Suprapubic skin (tissue), 4 donors: ENCODE results near the gene PTPRN2. TPM values are rescaled to one million over a fixed set of nuclear protein-coding genes. Genes with fewer than 3 reads are reported as not detected.

Source experiments
- DNase-seq, 2 donors: peaks; one replicate each; pipeline ENCODE4 v3.0.0-alpha.2; 2019; ENCODE audit warnings: low spot score in 2 of 2
- H3K27ac ChIP-seq: fragments of 200-600 bp; sonication (generic); one replicate; pipeline ENCODE4 v1.5.1; 2019
- H3K27me3 ChIP-seq: fragments of 200-600 bp; sonication (generic); one replicate; pipeline ENCODE4 v1.5.1; 2019
- H3K36me3 ChIP-seq: fragments of 200-600 bp; sonication (generic); one replicate; pipeline ENCODE4 v1.5.1; 2019
- H3K4me1 ChIP-seq: fragments of 200-600 bp; sonication (generic); one replicate; pipeline ENCODE4 v1.5.1; 2019
- H3K4me3 ChIP-seq: fragments of 200-600 bp; sonication (generic); one replicate; pipeline ENCODE4 v1.5.1; 2019; ENCODE audit warnings: mild to moderate bottlenecking
- H3K9me3 ChIP-seq: fragments of 200-600 bp; sonication (generic); one replicate; pipeline ENCODE4 v1.5.1; 2019
- EP300 ChIP-seq: sonication (generic); formaldehyde crosslinking; IDR thresholded peaks from one replicate; pipeline ENCODE4 v1.6.1; 2017; ENCODE audit warnings: antibody characterized with exemption
- POLR2A ChIP-seq, 2 donors: fragments of 450-650 bp; IDR thresholded peaks; one replicate each; pipeline ENCODE4 v1.6.1; 2017; ENCODE audit warnings: antibody characterized with exemption in 2 of 2, mild to moderate bottlenecking in 2 of 2, moderate library complexity in 2 of 2
- POLR2AphosphoS5 ChIP-seq, 3 donors: sonication (generic); formaldehyde crosslinking; IDR thresholded peaks; one replicate each; pipeline ENCODE4 v1.6.1; 2017; ENCODE audit warnings: antibody characterized with exemption in 3 of 3
- WGBS: methylation state at CpG from one replicate; pipeline ENCODE4 v1.1.5; 2018; 5-methylcytosine and 5-hydroxymethylcytosine counted together
- total RNA-seq, 4 donors: library from RNA; depleted of rRNA; stranded (reverse); fragments of >200 nt; gene quantifications; one replicate each; pipeline ENCODE4 v1.1.0, GENCODE V29; 2016
- TF ChIP-seq, protein P1 (sequence below), 2 donors: fragments of 200-600 bp in 1 of 2; fragments of 450-650 bp in 1 of 2; sonication (generic) in 1 of 2; IDR thresholded peaks; one replicate each; pipeline ENCODE4 v1.5.1; 2016 to 2019; ENCODE audit warnings: antibody characterized with exemption in 2 of 2, mild to moderate bottlenecking in 1 of 2, moderate library complexity in 1 of 2

The PTPRN2 gene
- total RNA-seq, 4 donors from 2014 or later = 0.23 to 1.8 (median 1.3) TPM

DNA sequence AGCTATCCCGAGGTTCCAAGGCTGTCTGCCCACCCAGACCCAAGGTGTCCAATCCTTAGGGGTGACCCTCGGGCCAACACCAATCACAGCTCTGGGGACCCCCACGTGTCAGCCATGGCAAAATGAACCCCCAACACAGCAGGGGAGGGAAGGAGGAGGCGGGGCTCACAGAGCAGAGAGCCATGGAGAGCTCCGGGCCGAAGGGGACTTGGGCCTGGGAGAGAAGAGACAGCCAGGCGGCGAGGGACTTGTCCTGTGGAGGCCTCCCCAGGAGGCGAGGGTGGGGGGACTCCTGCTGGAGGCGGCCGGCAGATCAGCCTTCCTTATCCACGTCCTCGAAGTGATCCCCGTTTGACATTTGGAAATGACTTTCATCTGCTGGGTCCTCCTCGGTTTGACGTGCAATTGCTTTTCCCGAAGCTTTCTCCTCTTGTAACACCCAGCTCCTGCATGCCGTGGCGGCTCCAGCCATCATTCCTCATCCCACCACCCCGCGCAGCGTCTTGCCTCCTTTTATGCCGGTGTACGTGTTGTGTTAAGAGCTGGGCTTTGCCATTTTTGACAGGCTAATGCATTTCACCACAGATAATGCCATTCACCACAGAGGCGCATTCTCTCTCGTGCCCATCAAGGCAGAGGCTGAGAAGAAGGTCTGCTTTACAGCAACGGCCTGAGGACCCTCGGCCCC is 913.5 kb downstream of the PTPRN2 start:
- Histone ChIP-seq H3K4me3 (no peak overlapping the region), H3K9me3 (no peaks in the 10 kb centered on the region), H3K4me1 (no peaks in the 10 kb centered on the region), H3K27me3 (peaks cover 74% of the 10 kb centered on the region), H3K27ac (no peak overlapping the region), H3K36me3 (no peaks in the 10 kb centered on the region)
- DNase-seq = peak; percentile 46 to 76
- TF ChIP-seq POLR2A (IDR thresholded peaks at IDR 0.05) (no peak), EP300 (no peak), POLR2AphosphoS5 (IDR thresholded peaks at IDR 0.05) (no peak)
- TF ChIP-seq, protein P1, sequence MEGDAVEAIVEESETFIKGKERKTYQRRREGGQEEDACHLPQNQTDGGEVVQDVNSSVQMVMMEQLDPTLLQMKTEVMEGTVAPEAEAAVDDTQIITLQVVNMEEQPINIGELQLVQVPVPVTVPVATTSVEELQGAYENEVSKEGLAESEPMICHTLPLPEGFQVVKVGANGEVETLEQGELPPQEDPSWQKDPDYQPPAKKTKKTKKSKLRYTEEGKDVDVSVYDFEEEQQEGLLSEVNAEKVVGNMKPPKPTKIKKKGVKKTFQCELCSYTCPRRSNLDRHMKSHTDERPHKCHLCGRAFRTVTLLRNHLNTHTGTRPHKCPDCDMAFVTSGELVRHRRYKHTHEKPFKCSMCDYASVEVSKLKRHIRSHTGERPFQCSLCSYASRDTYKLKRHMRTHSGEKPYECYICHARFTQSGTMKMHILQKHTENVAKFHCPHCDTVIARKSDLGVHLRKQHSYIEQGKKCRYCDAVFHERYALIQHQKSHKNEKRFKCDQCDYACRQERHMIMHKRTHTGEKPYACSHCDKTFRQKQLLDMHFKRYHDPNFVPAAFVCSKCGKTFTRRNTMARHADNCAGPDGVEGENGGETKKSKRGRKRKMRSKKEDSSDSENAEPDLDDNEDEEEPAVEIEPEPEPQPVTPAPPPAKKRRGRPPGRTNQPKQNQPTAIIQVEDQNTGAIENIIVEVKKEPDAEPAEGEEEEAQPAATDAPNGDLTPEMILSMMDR (IDR thresholded peaks at IDR 0.05) = no peak
- 83% methylated on average over 28 of the region's 28 CpGs for WGBS

DNA sequence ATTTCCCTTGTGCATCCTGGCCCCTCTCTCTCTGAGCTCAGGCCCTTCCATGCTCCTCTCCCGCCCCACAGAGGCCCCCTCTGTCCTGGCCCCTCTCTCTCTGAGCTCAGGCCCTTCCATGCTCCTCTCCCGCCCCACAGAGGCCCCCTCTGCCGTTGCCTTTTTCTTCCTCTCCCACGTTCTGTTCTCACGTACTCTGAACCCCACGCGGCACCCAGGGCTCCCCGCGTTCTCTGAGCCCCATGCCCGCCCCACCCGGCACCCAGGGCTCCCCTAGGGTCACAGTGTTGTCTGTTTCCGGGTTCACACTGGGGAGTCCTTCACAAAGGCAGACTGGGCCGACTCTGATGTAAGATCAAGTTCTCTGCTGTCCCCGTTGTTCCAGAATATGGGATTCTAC is 914.0 kb downstream of the PTPRN2 start:
- peaks cover 75% of the 10 kb centered on the region for H3K27me3 ChIP-seq
- TF ChIP-seq, protein P1 (IDR thresholded peaks at IDR 0.05) = no peak
- no peak for TF ChIP-seq POLR2AphosphoS5 (IDR thresholded peaks at IDR 0.05)
- no peak for TF ChIP-seq POLR2A (IDR thresholded peaks at IDR 0.05)
- TF ChIP-seq EP300 = no peak
- no peaks in the 10 kb centered on the region for H3K9me3 ChIP-seq
- no peaks in the 10 kb centered on the region for H3K36me3 ChIP-seq
- no peak overlapping the region for H3K4me3 ChIP-seq
- no peak overlapping the region for H3K27ac ChIP-seq
- DNase-seq = peak; percentile 30 to 65
- WGBS = 81% methylated on average over 14 of the region's 14 CpGs
- H3K4me1 ChIP-seq = no peaks in the 10 kb centered on the region

DNA sequence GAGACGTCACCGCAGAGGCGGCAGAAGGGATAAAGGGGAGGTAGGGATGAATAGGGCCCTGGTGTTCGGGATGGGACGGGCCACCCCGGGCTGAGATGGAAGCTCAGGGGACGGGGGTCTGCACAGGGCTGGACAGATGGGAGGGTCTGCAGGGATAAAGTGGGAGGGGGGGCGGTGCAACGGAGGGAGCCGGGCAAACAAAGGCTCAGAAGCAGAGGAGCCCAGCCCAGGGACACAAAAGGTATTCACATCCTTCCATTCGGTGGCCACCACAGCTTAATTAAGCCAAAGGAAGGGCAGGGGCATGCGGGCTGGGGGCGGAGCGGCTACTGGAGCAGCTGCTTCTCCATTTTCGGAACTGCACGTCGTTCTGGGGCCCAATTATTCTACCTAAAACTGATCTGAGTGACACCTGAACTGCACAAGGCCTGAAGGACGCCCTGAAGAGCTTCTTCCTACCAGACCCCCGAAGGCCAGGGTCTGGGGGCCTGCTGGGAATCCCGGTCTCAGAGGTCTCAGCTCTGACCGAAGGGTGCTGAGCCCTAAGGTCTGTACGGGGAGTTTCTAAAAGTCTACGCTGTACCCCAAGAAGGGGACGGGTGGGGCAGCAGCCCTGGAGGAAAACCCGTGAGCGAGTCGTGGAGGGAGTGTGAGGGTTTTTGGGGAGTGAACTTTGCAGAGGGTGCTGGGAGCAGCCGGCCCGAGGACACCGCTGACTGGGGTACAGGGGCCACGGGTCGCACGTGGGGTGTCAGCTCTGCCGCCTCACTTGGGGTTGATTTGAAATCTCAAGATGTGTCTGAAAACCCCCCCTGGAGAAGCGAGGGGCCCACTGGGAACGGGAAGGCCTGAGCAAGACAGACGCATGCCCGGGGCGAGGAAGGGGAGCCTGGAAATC is 916.0 kb downstream of the PTPRN2 start:
- Histone ChIP-seq H3K4me1 (no peaks in the 10 kb centered on the region), H3K27me3 (peaks cover 73% of the 10 kb centered on the region), H3K4me3 (no peak overlapping the region), H3K27ac (no peak overlapping the region), H3K9me3 (no peaks in the 10 kb centered on the region), H3K36me3 (no peaks in the 10 kb centered on the region)
- 81% methylated on average over 37 of the region's 39 CpGs for WGBS
- TF ChIP-seq EP300 (no peak), POLR2A (IDR thresholded peaks at IDR 0.05) (no peak), POLR2AphosphoS5 (IDR thresholded peaks at IDR 0.05) (no peak)
- TF ChIP-seq, protein P1 (IDR thresholded peaks at IDR 0.05) = no peak
- DNase-seq = peak; percentile 42 to 64

DNA sequence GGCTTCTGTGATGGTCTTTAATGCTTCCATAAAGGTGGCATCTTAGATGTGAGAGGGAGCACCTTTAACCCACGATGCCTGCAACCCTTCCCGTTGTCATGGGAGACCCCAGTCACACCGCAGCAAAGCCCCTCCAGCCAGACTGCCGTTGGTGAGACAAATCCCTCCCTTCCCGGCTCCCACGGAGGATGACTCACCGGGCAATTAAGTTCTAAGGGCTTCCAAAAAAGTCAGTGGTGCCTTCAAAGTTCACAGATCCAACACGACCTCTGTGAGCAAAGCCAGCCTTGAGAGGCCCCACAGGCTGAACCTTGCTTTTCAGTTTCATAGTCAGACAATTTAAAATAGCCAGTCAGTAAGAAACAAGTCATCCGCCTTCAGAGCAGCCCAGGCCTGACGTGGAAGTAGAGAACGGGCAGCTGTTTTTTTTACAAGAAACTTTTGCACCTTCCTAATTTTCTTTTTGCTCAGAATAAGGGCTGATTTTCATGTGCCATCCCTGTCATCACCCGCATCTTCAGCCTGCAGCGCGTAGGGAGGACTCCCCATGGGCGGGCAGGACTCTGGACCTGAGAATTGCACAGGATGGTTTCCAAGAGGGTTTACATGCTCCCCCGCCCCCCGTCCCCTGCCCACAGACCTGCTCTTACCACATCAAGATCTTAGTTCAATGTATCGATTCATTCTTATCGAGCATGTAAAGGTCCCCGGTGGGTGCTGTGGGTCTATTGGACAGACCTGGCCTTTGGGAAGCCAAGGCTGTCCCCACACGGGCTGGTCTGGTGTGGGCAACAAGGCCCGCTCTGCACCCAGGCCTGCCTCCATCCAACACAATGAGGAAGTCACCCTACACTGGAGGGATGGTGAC is 916.9 kb downstream of the PTPRN2 start:
- no peaks in the 10 kb centered on the region for H3K9me3 ChIP-seq
- H3K27ac ChIP-seq = no peak overlapping the region
- H3K27me3 ChIP-seq = peaks cover 64% of the 10 kb centered on the region
- no peak overlapping the region for H3K4me3 ChIP-seq
- no peaks in the 10 kb centered on the region for H3K4me1 ChIP-seq
- WGBS = 65% methylated on average over 22 of the region's 22 CpGs
- TF ChIP-seq, protein P1 (IDR thresholded peaks at IDR 0.05) = no peak
- TF ChIP-seq EP300 = no peak
- TF ChIP-seq POLR2A (IDR thresholded peaks at IDR 0.05) = no peak
- TF ChIP-seq POLR2AphosphoS5 (IDR thresholded peaks at IDR 0.05) = no peak
- no peaks in the 10 kb centered on the region for H3K36me3 ChIP-seq
- DNase-seq = peak; percentile 32 to 69
